CD4-positive, alpha-beta T cell treated with Interleukin-17A for 4 hours (primary cell): ENCODE results near the gene DBN1.

Experiments
- DNase-seq: peaks from one replicate; pipeline ENCODE4 v3.0.0-alpha.2; 2020; ENCODE audit warnings: mixed read lengths

DBN1 gene

GRCh38 chr5:177455036-177455660 lies 18.3 kb downstream of the DBN1 start:
- DNase-seq, result peak; percentile 94

GRCh38 chr5:177454397-177455035 lies 18.9 kb downstream of the DBN1 start:
- DNase-seq, result peak; percentile 95

GRCh38 chr5:177453852-177454396 lies 19.5 kb downstream of the DBN1 start:
- no peak for DNase-seq

- no peak for DNase-seq
Observed at GRCh38 chr5:177452688-177453638, 20.5 kb downstream of the DBN1 start.

- no peak for DNase-seq
Observed at GRCh38 chr5:177450667-177451424, 22.6 kb downstream of the DBN1 start.

GRCh38 chr5:177449140-177450061 lies 24.0 kb downstream of the DBN1 start:
- DNase-seq, result no peak

GRCh38 chr5:177448244-177448950 lies 25.0 kb downstream of the DBN1 start:
- no peak for DNase-seq

- peak; percentile 33 for DNase-seq
Observed at GRCh38 chr5:177447611-177448243, 25.7 kb downstream of the DBN1 start.

GRCh38 chr5:177447066-177447610 lies 26.3 kb downstream of the DBN1 start:
- peak; percentile 77 for DNase-seq

GRCh38 chr5:177446200-177447065 lies 27.0 kb downstream of the DBN1 start, which contains the start of gene PRR7:
TSS of gene PRR7 (plus strand) at chr5:177446814. CDS start at chr5:177455068, 8,254 bp downstream.
- DNase-seq, result peak; percentile 82

GRCh38 chr5:177445917-177446199 lies 27.6 kb downstream of the DBN1 start:
- no peak for DNase-seq

GRCh38 chr5:177445052-177445916 lies 28.1 kb downstream of the DBN1 start:
- peak; percentile 39 for DNase-seq

- no peak for DNase-seq
Observed at GRCh38 chr5:177444106-177445051, 29.1 kb downstream of the DBN1 start.

GRCh38 chr5:177443144-177443983 lies 30.1 kb downstream of the DBN1 start:
- DNase-seq, result no peak

- DNase-seq, result no peak
Observed at GRCh38 chr5:177442066-177442826, 31.2 kb downstream of the DBN1 start.
